Esophagus squamous epithelium (tissue), 5 donors: ENCODE results near the gene INSR. TPM values are rescaled to one million over a fixed set of nuclear protein-coding genes. Genes with fewer than 3 reads are reported as not detected.
"Not testable (repeated sequence)": the region's sequence is repeated elsewhere in the genome, so short reads cannot be mapped to it uniquely, and the experiment has no call there.

ENCODE experiments used
- DNase-seq: peaks from one replicate; lab custom pipeline; 2025; lab: John Stamatoyannopoulos, UW
- H3K27ac ChIP-seq, 4 donors: fragments of 200-600 bp; sonication (generic); one replicate each; pipeline ENCODE4 v1.5.1; 2016 to 2019; ENCODE audit warnings: mild to moderate bottlenecking in 1 of 4
- H3K27me3 ChIP-seq, 4 donors: fragments of 200-600 bp; sonication (generic); 1 replicate in 3 of 4; 2 replicates in 1 of 4; pipeline versions ENCODE4 v1.5.1 to v1.6.0; 2017 to 2021; ENCODE audit warnings: antibody characterized with exemption in 1 of 4
- H3K36me3 ChIP-seq, 3 donors: fragments of 200-600 bp; sonication (generic); one replicate each; pipeline ENCODE4 v1.5.1; 2016 to 2019
- H3K4me1 ChIP-seq, 3 donors: fragments of 200-600 bp; sonication (generic); one replicate each; pipeline ENCODE4 v1.5.1; 2017 to 2019
- H3K4me3 ChIP-seq, 4 donors: fragments of 200-600 bp; sonication (generic); 1 replicate in 3 of 4; 2 replicates in 1 of 4; pipeline ENCODE4 v1.5.1; 2016 to 2019; ENCODE audit warnings: mild to moderate bottlenecking in 2 of 4, moderate library complexity in 1 of 4
- H3K9me3 ChIP-seq, 3 donors: fragments of 200-600 bp; sonication (generic); one replicate each; pipeline ENCODE4 v1.5.1; 2016 to 2019
- CTCF ChIP-seq, 6 experiments: fragments of 450-650 bp in 4 of 6; fragments of 200-600 bp in 2 of 6; sonication (generic) in 2 of 6; IDR thresholded peaks; one replicate each; pipeline ENCODE4 v1.5.1; 2016 to 2019; ENCODE audit warnings: antibody characterized with exemption in 6 of 6, mild to moderate bottlenecking in 4 of 6, moderate library complexity in 4 of 6
- POLR2A ChIP-seq, 4 donors: fragments of 450-650 bp; IDR thresholded peaks; one replicate each; pipeline ENCODE4 v1.6.1; 2017; ENCODE audit warnings: antibody characterized with exemption in 4 of 4, mild to moderate bottlenecking in 4 of 4, moderate library complexity in 3 of 4
- WGBS, 2 donors: methylation state at CpG; one replicate each; pipeline ENCODE4 v1.1.5; 2018; 5-methylcytosine and 5-hydroxymethylcytosine counted together
- intact Hi-C: fragments of 100-400 bp; cut with DNase I; formaldehyde crosslinking; loops from one replicate; pipeline ENCODE4 v1.15.0; 2022
- total RNA-seq, 4 donors: library from RNA; depleted of rRNA; stranded (reverse); fragments of >200 nt; gene quantifications; one replicate each; pipeline ENCODE4 v1.1.0, GENCODE V29; 2016
- donor health status: DM: yes; HTN: yes; CAD: no.

Gene INSR
- total RNA-seq, 4 donors from 2014 or later: 4.9 to 33.4 (median 10.8) TPM

- Histone ChIP-seq H3K27me3 (no peaks in the 10 kb centered on the region), H3K27ac (no peak overlapping the region), H3K4me3 (no peak overlapping the region), H3K4me1 (no peaks in the 10 kb centered on the region), H3K36me3 (no peaks in the 10 kb centered on the region), H3K9me3 (peaks cover 0 to 4% (median 0%) of the 10 kb centered on the region in 3 donors)
- no peak for DNase-seq
- TF ChIP-seq CTCF (IDR thresholded peaks at IDR 0.05) (no peak), POLR2A (IDR thresholded peaks at IDR 0.05) (no peak)
- 54 to 62% methylated on average over 1 of the region's 1 CpG for WGBS, 2 donors
- intact Hi-C loops: no loop called here
Measured at GRCh38 chr19:7327802-7328201, 33.6 kb upstream of the INSR start.

DNA sequence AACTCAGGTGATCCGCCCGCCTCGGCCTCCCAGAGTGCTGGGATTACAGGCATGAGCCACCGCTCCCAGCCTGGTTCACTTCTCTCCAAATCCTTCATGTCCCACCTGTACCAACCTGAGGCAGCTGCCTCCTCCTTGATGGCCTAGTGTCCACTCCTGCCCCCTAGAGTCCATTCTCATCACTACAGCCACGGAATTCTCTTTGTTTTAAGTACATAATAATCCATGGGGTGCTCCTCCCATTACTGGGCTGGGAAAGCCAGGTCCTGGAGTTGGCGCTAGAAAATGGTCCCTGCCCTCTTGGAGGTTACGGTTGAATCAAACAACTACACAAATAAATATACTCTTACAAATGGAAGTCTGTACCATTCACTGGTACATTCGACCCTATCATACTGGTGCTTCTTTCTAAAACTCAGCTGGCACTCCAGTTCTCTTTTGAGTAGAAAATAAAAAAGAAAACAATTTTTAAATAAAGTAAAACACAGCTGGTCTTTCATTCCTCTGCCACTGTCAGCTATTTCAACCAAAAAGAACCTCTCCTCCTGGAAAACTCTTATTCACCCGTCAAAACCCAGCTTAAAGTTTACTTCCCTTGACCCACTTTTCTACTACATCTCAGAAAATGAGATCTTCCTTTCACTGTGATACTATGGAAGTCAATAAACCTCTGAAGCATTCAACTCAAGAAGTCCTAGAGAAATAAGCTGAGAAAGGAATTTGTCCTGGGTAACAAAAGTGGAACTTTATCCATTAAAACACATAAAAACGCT is 32.1 kb upstream of the INSR start:
- Histone ChIP-seq H3K27ac (no peak overlapping the region), H3K4me1 (no peaks in the 10 kb centered on the region), H3K36me3 (no peaks in the 10 kb centered on the region), H3K27me3 (no peaks in the 10 kb centered on the region), H3K9me3 (peaks cover 0 to 4% (median 0%) of the 10 kb centered on the region in 3 donors), H3K4me3 (no peak overlapping the region)
- intact Hi-C loops: no loop called here
- DNase-seq: no peak
- TF ChIP-seq CTCF (IDR thresholded peaks at IDR 0.05): peak in 3 of 6 experiments; percentile 22 to 30 (median 26)
- TF ChIP-seq POLR2A (IDR thresholded peaks at IDR 0.05): no peak
- 80 to 85% methylated on average over 10 of the region's 10 CpGs for WGBS, 2 donors

GRCh38 chr19:7318176-7318575 is 24.0 kb upstream of the INSR start:
- no peaks in the 10 kb centered on the region for H3K27me3 ChIP-seq
- intact Hi-C loops: no loop called here
- H3K36me3 ChIP-seq: no peaks in the 10 kb centered on the region
- H3K27ac ChIP-seq: no peak overlapping the region
- H3K4me1 ChIP-seq: no peaks in the 10 kb centered on the region
- no peak overlapping the region for H3K4me3 ChIP-seq
- no peak for DNase-seq
- no peak for TF ChIP-seq CTCF (IDR thresholded peaks at IDR 0.05)
- TF ChIP-seq POLR2A (IDR thresholded peaks at IDR 0.05): no peak
- H3K9me3 ChIP-seq: peaks cover 0 to 7% (median 4%) of the 10 kb centered on the region in 3 donors
- WGBS, 2 donors: 39 to 42% methylated on average over 2 of the region's 2 CpGs

DNA sequence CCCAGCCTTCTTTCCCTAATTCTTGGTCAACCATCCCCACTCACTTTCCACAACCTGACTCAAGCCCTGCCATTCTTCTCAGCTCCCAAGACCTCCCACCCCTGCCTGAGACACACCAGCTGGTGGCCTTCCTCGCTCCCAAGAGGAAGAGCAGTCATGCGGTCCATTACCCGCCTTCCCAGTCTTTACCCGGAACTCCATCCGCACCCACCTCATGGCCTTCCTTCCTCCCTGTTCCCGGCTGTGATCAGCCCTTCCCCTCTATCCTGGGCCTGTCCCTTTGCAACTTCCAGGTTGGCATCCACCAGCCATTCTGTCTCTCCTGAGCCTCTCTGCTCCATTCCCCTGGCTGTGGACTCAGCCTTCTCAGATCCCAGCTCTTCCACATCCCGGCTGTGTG is 18.6 kb upstream of the INSR start:
- TF ChIP-seq CTCF (IDR thresholded peaks at IDR 0.05) (no peak), POLR2A (IDR thresholded peaks at IDR 0.05) (no peak)
- no peak overlapping the region for H3K27ac ChIP-seq
- no peaks in the 10 kb centered on the region for H3K27me3 ChIP-seq
- no peak for DNase-seq
- 75 to 82% methylated on average over 6 to 7 of the region's 7 CpGs for WGBS, 2 donors
- no peaks in the 10 kb centered on the region for H3K36me3 ChIP-seq
- intact Hi-C loops: no loop called here
- no peaks in the 10 kb centered on the region for H3K4me1 ChIP-seq
- H3K9me3 ChIP-seq: peaks cover 0 to under 1% (median under 1%) of the 10 kb centered on the region in 3 donors
- no peak overlapping the region for H3K4me3 ChIP-seq

GRCh38 chr19:7311911-7312310 is 17.7 kb upstream of the INSR start:
- intact Hi-C loops: no loop called here
- 91 to 94% methylated on average over 12 of the region's 12 CpGs for WGBS, 2 donors
- no peak for TF ChIP-seq POLR2A (IDR thresholded peaks at IDR 0.05)
- TF ChIP-seq CTCF (IDR thresholded peaks at IDR 0.05): no peak

GRCh38 chr19:7308327-7308726 is 14.1 kb upstream of the INSR start:
- peaks cover 0 to 28% (median 0%) of the 10 kb centered on the region in 4 donors for H3K27me3 ChIP-seq
- DNase-seq, H3K27ac ChIP-seq, H3K36me3 ChIP-seq, H3K9me3 ChIP-seq, intact Hi-C loops, H3K4me1 ChIP-seq, H3K4me3 ChIP-seq: not testable (repeated sequence)
- WGBS, 2 donors: 76 to 77% methylated on average over 7 to 9 of the region's 9 CpGs

More at GRCh38 chr19:7311911-7312310, 17.7 kb upstream of the INSR start:
- no peak overlapping the region for H3K27ac ChIP-seq
- no peaks in the 10 kb centered on the region for H3K27me3 ChIP-seq
- H3K4me1 ChIP-seq: no peaks in the 10 kb centered on the region
- no peaks in the 10 kb centered on the region for H3K36me3 ChIP-seq
- H3K4me3 ChIP-seq: no peak overlapping the region
- DNase-seq: no peak
- H3K9me3 ChIP-seq: no peaks in the 10 kb centered on the region
